Astrocyte of the spinal cord (primary cell): ENCODE data around the gene ZC3H13.

Experiments used
- DNase-seq: peaks from one replicate; pipeline ENCODE4 v3.0.0; 2011; ENCODE audit warnings: low read depth, low spot score
- H3K4me3 ChIP-seq: 2 replicates; pipeline ENCODE4 v1.5.1; 2011; ENCODE audit warnings: low read depth, mild to moderate bottlenecking, low read length, moderate library complexity
- CTCF ChIP-seq: IDR thresholded peaks from 2 replicates; pipeline ENCODE4 v1.5.1; 2012; ENCODE audit warnings: low read depth, mild to moderate bottlenecking, low read length, inconsistent platforms
- in situ Hi-C: cut with HindIII; loops from 2 replicates; pipeline ENCODE4 v1.10.0; 2017; ENCODE audit warnings: low sequenced_read_pairs

ZC3H13 gene

DNA sequence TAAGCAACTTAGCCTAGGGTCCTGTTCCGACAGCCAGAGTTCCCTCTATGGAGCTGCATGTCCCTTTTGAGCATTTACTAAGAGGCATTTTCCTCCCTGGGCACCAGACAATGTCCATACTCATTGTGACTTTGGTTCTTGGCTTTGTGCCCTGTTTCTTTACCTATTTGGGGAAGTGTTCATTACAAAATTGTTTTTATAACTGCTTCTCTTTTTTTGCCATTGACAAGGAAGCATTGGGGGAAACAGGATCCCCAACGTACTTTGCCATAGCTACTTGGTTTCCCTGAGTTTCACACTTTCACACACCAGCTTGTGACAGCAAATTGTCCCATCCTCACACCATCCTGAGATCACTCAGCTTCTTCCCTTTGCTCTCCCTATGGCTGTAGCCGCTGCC lies 119.9 kb downstream of the ZC3H13 start:
- no peak overlapping the region for H3K4me3 ChIP-seq
- TF ChIP-seq CTCF = no peak
- in situ Hi-C loops = no loop called here
- no peak for DNase-seq

DNA sequence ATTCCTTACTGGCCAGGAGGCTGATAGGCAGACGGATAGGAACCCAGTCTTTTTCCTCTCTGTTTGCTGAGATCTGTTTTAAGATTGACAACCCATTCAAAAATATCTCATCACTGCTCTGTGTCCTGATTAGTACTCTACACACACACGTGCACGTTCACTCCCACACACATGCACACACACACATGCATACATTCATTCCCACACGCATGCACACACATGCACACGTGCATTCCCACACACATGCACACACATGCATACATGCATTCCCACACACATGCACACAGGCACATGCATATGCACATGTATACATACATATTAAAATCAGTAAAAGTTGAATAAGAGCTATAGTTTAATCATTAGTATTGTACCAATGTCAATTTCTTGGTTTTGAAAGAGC lies 120.4 kb downstream of the ZC3H13 start:
- no peak for DNase-seq
- no peak for TF ChIP-seq CTCF
- H3K4me3 ChIP-seq = no peak overlapping the region
- in situ Hi-C loops = no loop called here

- TF ChIP-seq CTCF = no peak
- in situ Hi-C loops = no loop called here
- H3K4me3 ChIP-seq = no peak overlapping the region
- DNase-seq = no peak
Observed at GRCh38 chr13:45931211-45931610, 121.3 kb downstream of the ZC3H13 start.

DNA sequence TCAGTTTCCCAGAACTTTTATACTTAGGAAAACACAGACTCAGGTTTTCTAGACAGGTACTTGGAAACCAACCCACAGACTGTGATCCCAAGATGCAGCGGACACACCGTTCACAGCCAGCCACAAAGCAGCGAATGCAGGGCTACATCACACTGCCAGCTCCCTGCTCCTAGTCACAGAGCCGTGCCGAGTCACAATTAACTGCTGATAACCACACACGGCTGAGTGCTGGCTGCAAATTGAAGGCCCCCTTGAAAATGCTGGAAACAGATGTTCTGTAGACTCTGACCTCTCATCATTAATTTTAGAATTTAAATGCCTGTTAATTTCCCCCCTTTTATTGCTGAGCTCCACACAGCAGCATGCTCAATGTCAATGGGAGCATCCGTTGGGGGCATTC lies 122.4 kb downstream of the ZC3H13 start:
- in situ Hi-C loops = no loop called here
- no peak overlapping the region for H3K4me3 ChIP-seq
- DNase-seq = no peak
- TF ChIP-seq CTCF = no peak

- no peak for TF ChIP-seq CTCF
- DNase-seq = no peak
- H3K4me3 ChIP-seq = no peak overlapping the region
- in situ Hi-C loops = no loop called here
Observed at GRCh38 chr13:45928843-45929242, 123.7 kb downstream of the ZC3H13 start.

DNA sequence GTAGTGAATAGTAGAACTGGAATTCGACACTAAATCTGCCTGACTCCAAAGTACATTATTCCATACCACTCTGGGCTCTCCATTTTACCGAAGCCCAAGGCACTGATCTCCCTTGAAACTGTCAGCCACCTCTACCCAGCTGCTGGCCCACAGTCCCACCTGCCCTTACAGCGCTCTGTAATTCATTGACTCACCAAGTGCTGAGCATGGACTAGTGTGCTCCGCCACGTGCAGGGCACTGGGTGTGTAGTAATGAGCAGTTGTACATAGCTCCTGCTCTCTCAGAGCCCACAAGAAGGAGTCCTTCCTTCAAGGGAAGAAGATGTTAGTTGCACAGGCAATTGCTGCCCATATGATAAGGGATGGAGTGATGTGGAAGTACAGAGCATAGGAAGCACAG lies 124.4 kb downstream of the ZC3H13 start:
- no peak for DNase-seq
- in situ Hi-C loops = no loop called here
- no peak overlapping the region for H3K4me3 ChIP-seq
- no peak for TF ChIP-seq CTCF

- no peak for DNase-seq
- in situ Hi-C loops = no loop called here
- H3K4me3 ChIP-seq = no peak overlapping the region
- no peak for TF ChIP-seq CTCF
Observed at GRCh38 chr13:45926741-45927140, 125.8 kb downstream of the ZC3H13 start.
